NCI-H2029 (cell line): ENCODE results near the gene GYG2.
"Not testable (repeated sequence)": the region's sequence is repeated elsewhere in the genome, so short reads cannot be mapped to it uniquely, and the experiment has no call there.

Experiments
- DNase-seq: peaks from one replicate; lab custom pipeline; 2025; lab: John Stamatoyannopoulos, UW

The GYG2 gene

GRCh38 chrX:2872671-2873277 is 44.0 kb downstream of the GYG2 start:
- DNase-seq = no peak

GRCh38 chrX:2874222-2875135 is 45.7 kb downstream of the GYG2 start:
- DNase-seq = no peak

GRCh38 chrX:2875136-2875481 is 46.4 kb downstream of the GYG2 start:
- DNase-seq = no peak

GRCh38 chrX:2875798-2876399 is 47.2 kb downstream of the GYG2 start:
- DNase-seq = no peak

- no peak for DNase-seq
Measured at GRCh38 chrX:2878563-2878962, 49.8 kb downstream of the GYG2 start.

- no peak for DNase-seq
Measured at GRCh38 chrX:2879670-2880069, 50.9 kb downstream of the GYG2 start.

- DNase-seq = no peak
Measured at GRCh38 chrX:2883770-2884169, 55.0 kb downstream of the GYG2 start.

GRCh38 chrX:2888309-2888708 is 59.6 kb downstream of the GYG2 start:
- DNase-seq = no peak

- no peak for DNase-seq
Measured at GRCh38 chrX:2889045-2889605, 60.4 kb downstream of the GYG2 start.

- not testable (repeated sequence) for DNase-seq
Measured at GRCh38 chrX:2889706-2890490, 61.2 kb downstream of the GYG2 start.

GRCh38 chrX:2890536-2891460 is 62.1 kb downstream of the GYG2 start:
- not testable (repeated sequence) for DNase-seq

GRCh38 chrX:2892816-2893215 is 64.1 kb downstream of the GYG2 start:
- DNase-seq = no peak

GRCh38 chrX:2894885-2895292 is 66.2 kb downstream of the GYG2 start:
- no peak for DNase-seq

- DNase-seq = no peak
Measured at GRCh38 chrX:2897311-2897689, 68.6 kb downstream of the GYG2 start.

- DNase-seq = not testable (repeated sequence)
Measured at GRCh38 chrX:2897690-2898623, 69.2 kb downstream of the GYG2 start.

- no peak for DNase-seq
Measured at GRCh38 chrX:2898846-2899512, 70.2 kb downstream of the GYG2 start.

GRCh38 chrX:2901367-2902036 is 72.8 kb downstream of the GYG2 start:
- no peak for DNase-seq

GRCh38 chrX:2902841-2903240 is 74.1 kb downstream of the GYG2 start:
- no peak for DNase-seq

- DNase-seq = no peak
Measured at GRCh38 chrX:2903366-2903765, 74.6 kb downstream of the GYG2 start.
